Neutrophil (primary cell): ENCODE measurements around the gene DEAF1.

Experiments used
- H3K27ac ChIP-seq: fragments of 200-600 bp; sonication (generic); 2 replicates; pipeline ENCODE4 v1.5.1; 2016; ENCODE audit warnings: mild to moderate bottlenecking, moderate library complexity
- H3K27me3 ChIP-seq: fragments of 200-600 bp; sonication (generic); 2 replicates; pipeline ENCODE4 v1.6.0; 2016; ENCODE audit warnings: mild to moderate bottlenecking
- H3K36me3 ChIP-seq: fragments of 200-600 bp; sonication (generic); 2 replicates; pipeline ENCODE4 v1.5.1; 2017
- H3K4me1 ChIP-seq, 2 experiments: fragments of 200-600 bp in 1 of 2; sonication (generic) in 1 of 2; 1 replicate in 1 of 2; 2 replicates in 1 of 2; pipeline versions ENCODE4 v1.5.1 to v1.6.1; 2013 to 2016; ENCODE audit warnings: low read depth in 1 of 2, low read length in 1 of 2, mild to moderate bottlenecking in 1 of 2, moderate library complexity in 1 of 2; ENCODE audit not compliant: control insufficient read depth in 1 of 2, insufficient read depth in 1 of 2
- H3K4me3 ChIP-seq, 2 experiments: fragments of 200-600 bp in 1 of 2; sonication (generic) in 1 of 2; 1 replicate in 1 of 2; 2 replicates in 1 of 2; pipeline ENCODE4 v1.5.1; 2013 to 2016; ENCODE audit warnings: low read depth in 1 of 2, low read length in 1 of 2, mild to moderate bottlenecking in 1 of 2, moderate library complexity in 1 of 2
- H3K9me3 ChIP-seq: fragments of 200-600 bp; sonication (generic); 2 replicates; pipeline ENCODE4 v1.5.1; 2016
- TF ChIP-seq, protein P1 (sequence below): fragments of 200-600 bp; sonication (generic); IDR thresholded peaks from 2 replicates; pipeline ENCODE4 v1.5.1; 2016; ENCODE audit warnings: antibody characterized with exemption

The DEAF1 gene

DNA sequence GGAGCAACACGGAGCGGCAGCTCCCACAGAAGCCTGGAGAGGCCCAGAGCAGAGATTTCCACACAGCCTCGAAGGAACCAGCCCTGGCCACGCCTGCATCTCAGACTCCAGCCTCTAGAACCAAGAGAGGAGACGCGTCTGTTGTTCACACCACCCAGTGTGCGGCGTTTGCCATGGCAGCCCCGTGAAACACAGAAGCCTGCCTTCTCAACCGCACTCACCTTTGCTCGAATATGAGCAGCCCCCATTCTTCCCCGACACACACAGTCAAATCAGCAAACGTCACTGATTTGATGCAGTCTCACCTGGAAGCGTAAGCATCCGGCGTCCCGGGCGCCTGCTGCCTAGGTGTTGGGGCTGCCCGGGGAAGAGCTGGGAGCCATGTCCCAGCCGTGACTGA, 38.0 kb upstream of the DEAF1 start:
- TF ChIP-seq, protein P1, sequence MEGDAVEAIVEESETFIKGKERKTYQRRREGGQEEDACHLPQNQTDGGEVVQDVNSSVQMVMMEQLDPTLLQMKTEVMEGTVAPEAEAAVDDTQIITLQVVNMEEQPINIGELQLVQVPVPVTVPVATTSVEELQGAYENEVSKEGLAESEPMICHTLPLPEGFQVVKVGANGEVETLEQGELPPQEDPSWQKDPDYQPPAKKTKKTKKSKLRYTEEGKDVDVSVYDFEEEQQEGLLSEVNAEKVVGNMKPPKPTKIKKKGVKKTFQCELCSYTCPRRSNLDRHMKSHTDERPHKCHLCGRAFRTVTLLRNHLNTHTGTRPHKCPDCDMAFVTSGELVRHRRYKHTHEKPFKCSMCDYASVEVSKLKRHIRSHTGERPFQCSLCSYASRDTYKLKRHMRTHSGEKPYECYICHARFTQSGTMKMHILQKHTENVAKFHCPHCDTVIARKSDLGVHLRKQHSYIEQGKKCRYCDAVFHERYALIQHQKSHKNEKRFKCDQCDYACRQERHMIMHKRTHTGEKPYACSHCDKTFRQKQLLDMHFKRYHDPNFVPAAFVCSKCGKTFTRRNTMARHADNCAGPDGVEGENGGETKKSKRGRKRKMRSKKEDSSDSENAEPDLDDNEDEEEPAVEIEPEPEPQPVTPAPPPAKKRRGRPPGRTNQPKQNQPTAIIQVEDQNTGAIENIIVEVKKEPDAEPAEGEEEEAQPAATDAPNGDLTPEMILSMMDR = no peak
- Histone ChIP-seq H3K9me3 (no peaks in the 10 kb centered on the region), H3K36me3 (no peaks in the 10 kb centered on the region), H3K27me3 (no peaks in the 10 kb centered on the region), H3K27ac (no peak overlapping the region), H3K4me1 (peaks cover 39 to 43% of the 10 kb centered on the region in 2 experiments), H3K4me3 (no peak overlapping the region)

- Histone ChIP-seq H3K27me3 (peaks cover 14% of the 10 kb centered on the region), H3K9me3 (no peaks in the 10 kb centered on the region), H3K36me3 (no peaks in the 10 kb centered on the region), H3K4me3 (peak overlapping the region; percentile 33 to 55), H3K4me1 (peaks cover 51 to 55% of the 10 kb centered on the region in 2 experiments), H3K27ac (peak overlapping the region; percentile 88)
- TF ChIP-seq, protein P1 = no peak
These were observed 34.6 kb upstream of the DEAF1 start for GRCh38 chr11:729492-730074.

- peaks cover 20% of the 10 kb centered on the region for H3K27me3 ChIP-seq
- H3K36me3 ChIP-seq = no peaks in the 10 kb centered on the region
- H3K4me1 ChIP-seq = peaks cover 51 to 55% of the 10 kb centered on the region in 2 experiments
- TF ChIP-seq, protein P1 = no peak
- H3K27ac ChIP-seq = peak overlapping the region; percentile 88
- H3K4me3 ChIP-seq = peak overlapping the region; percentile 33 to 55
- no peaks in the 10 kb centered on the region for H3K9me3 ChIP-seq
These were observed 34.0 kb upstream of the DEAF1 start for GRCh38 chr11:728901-729491.

DNA sequence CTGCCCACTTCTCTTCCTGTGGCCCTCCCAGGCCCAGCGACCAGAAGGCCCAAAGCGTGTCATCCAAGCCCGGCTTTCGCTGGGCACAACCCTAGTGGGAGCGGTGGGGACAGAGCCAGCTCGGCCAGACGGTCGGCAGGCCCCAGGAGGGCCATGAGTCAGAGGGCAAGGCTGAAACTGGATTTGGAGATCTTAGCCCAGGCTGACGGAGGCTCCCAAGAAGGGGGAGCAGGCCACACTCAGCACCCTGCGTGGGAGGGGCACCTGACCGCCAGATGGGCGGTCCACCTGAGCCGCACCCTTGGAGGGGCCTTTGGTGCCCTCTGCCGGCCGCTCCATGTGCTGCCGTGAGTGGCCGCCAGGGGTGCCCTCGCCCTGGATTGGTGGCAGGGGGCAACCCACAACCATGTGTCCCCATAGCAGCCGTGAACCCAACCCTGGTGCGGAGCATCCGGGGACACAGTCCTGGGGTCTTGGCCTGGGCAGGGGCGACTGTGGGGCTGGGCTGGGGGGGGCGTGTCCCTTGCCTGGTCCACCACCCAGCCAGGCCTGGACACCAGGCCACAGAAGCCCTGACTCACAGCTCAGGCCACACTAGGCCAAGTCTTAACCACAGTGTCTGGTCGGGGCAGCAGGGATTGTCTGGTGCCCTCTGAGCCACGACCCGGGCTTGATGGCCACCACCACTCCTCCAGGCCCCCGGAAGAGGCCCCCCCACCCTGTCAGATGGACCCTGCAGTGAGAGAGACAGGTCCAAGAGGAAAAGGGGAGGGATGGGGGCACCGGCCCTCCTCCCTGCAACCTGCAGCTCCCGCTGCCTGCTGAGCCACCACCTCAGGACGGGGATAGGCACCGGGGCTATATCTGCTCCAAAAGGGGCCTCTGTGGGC, 33.1 kb upstream of the DEAF1 start:
- peak overlapping the region; percentile 33 to 55 for H3K4me3 ChIP-seq
- peaks cover 51 to 58% of the 10 kb centered on the region in 2 experiments for H3K4me1 ChIP-seq
- no peaks in the 10 kb centered on the region for H3K9me3 ChIP-seq
- TF ChIP-seq, protein P1 = peak; percentile 99
- peaks cover 26% of the 10 kb centered on the region for H3K27me3 ChIP-seq
- no peaks in the 10 kb centered on the region for H3K36me3 ChIP-seq
- H3K27ac ChIP-seq = peak overlapping the region; percentile 88

DNA sequence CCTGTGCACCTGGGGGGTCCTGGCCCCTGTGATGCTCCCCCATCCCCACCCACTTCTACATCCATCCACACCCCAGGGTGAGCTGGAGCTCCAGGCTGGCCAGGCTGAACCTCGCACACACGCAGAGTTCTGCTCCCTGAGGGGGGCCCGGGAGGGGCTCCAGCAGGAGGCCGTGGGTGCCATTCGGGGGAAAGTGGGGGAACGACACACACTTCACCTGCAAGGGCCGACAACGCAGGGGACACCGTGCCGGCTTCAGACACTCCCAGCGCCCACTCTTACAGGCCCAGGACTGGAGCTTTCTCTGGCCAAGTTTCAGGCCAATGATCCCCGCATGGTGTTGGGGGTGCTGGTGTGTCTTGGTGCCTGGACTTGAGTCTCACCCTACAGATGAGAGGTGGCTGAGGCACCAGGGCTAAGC, 32.3 kb upstream of the DEAF1 start:
- Histone ChIP-seq H3K4me1 (peaks cover 53 to 64% of the 10 kb centered on the region in 2 experiments), H3K9me3 (no peaks in the 10 kb centered on the region), H3K36me3 (no peaks in the 10 kb centered on the region), H3K27me3 (peaks cover 34% of the 10 kb centered on the region), H3K27ac (no peak overlapping the region), H3K4me3 (peak overlapping the region in 1 of 2 experiments; percentile 55)
- TF ChIP-seq, protein P1 = no peak
